ENCODE measurements around the gene NCOA1. TPM values are rescaled to one million over a fixed set of nuclear protein-coding genes. Genes with fewer than 3 reads are reported as not detected.

NCOA1 gene
- total RNA-seq, 3 donors from 2014 or later: 34.8 to 55.6 (median 43.6) TPM

DNA sequence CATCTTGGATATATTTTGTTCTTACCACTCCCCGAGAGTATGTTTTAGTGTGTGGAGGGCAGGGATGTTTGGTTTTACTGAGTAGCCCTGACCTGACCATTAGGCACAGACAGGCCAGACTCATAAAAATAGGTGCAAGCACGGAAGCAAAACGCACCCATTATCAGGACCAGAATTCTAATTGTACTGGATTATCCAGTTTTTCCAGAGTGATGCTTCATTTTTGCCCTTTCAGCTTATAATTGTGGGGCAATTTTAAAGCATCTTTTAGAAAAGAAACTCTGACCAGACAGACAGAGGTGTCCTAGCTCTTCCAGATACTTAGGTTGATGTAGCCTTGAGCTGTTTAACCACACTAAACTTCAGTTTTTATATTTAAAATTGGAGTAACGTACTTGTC lies 4.4 kb downstream of the NCOA1 start:
- Histone ChIP-seq H3K9me3 (no peaks in the 10 kb centered on the region), H3K36me3 (ENCODE audit: low read depth) (no peaks in the 10 kb centered on the region), H3K4me3 (no peak overlapping the region), H3K4me1 (ENCODE audit: low read depth) (peaks cover 9% of the 10 kb centered on the region)
- ATAC-seq (no peak), DNase-seq (no peak)
- TF ChIP-seq, protein P1, sequence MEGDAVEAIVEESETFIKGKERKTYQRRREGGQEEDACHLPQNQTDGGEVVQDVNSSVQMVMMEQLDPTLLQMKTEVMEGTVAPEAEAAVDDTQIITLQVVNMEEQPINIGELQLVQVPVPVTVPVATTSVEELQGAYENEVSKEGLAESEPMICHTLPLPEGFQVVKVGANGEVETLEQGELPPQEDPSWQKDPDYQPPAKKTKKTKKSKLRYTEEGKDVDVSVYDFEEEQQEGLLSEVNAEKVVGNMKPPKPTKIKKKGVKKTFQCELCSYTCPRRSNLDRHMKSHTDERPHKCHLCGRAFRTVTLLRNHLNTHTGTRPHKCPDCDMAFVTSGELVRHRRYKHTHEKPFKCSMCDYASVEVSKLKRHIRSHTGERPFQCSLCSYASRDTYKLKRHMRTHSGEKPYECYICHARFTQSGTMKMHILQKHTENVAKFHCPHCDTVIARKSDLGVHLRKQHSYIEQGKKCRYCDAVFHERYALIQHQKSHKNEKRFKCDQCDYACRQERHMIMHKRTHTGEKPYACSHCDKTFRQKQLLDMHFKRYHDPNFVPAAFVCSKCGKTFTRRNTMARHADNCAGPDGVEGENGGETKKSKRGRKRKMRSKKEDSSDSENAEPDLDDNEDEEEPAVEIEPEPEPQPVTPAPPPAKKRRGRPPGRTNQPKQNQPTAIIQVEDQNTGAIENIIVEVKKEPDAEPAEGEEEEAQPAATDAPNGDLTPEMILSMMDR (IDR thresholded peaks at IDR 0.05): no peak
- intact Hi-C loops (cut with DNase I, micrococcal nuclease): no loop called here

DNA sequence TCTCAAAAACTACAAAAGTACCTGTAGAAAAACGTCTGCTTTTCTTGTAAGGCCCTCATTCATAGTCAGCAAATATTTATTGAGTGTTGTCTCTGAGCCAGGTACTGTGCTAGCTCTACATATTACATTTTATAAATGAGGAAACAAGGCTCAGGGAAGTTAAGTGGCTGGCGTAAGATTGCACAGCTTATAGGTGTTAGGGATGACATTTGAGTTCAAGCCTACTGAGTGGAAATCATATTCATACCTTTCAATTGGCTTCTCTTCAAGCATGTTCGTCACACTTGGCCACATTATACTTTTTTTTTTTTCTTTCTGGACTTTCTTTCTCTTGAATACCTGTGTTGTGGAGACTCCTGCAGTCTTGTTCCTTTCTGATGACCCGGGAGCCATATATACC lies 5.9 kb downstream of the NCOA1 start:
- ATAC-seq: no peak
- intact Hi-C loops (cut with DNase I, micrococcal nuclease): no loop called here

DNA sequence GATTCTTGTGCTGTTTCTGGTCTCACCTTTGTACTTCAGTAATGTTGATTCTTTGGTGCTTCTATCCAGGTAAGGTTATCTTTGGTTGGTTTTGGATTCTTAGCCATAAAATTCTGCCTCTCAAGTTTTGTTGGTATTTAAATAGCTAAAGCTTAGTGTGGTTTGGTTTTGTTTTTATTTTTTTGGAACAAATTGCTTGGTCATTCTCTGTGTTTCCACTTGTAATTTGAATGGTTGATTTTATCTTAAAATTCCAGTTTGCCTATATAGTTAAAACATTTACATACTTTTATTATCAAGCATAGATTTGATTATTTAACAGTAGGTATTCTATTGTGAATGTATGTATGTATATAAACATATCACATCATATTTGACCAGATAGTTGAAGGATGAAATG lies 6.6 kb downstream of the NCOA1 start:
- TF ChIP-seq, protein P1 (IDR thresholded peaks at IDR 0.05): no peak
- H3K9me3 ChIP-seq: no peaks in the 10 kb centered on the region
- ATAC-seq: no peak

More for the DNA sequence above, 5.9 kb downstream of the NCOA1 start:
- TF ChIP-seq, protein P1 (IDR thresholded peaks at IDR 0.05): no peak
- no peak for DNase-seq
- peaks cover 8% of the 10 kb centered on the region for H3K4me1 ChIP-seq (ENCODE audit: low read depth)
- no peaks in the 10 kb centered on the region for H3K36me3 ChIP-seq (ENCODE audit: low read depth)
- H3K9me3 ChIP-seq: no peaks in the 10 kb centered on the region
- H3K4me3 ChIP-seq: no peak overlapping the region

DNA sequence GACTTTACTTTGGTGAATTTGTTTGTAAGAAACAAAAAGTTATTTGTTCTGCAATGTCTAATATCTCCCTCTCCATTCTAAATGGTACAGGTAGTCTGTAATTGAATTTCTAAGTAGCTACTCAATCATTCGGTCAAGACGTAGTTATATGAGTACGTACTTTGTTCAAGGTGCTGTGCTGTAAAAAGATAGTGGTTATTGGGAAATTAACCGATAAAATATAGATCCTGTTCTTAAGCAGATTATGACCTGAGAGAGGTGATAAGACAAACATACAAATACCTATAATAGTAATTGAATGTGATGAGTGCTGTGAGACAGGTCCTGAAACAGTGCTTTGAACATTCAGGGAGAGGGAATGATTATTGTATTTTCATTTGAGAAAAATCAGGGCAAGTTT lies 7.1 kb downstream of the NCOA1 start:
- H3K36me3 ChIP-seq (ENCODE audit: low read depth): no peaks in the 10 kb centered on the region
- no peak for ATAC-seq
- TF ChIP-seq, protein P1 (IDR thresholded peaks at IDR 0.05): no peak
- H3K4me1 ChIP-seq (ENCODE audit: low read depth): peaks cover 8% of the 10 kb centered on the region
- intact Hi-C loops (cut with DNase I, micrococcal nuclease): no loop called here
- H3K9me3 ChIP-seq: no peaks in the 10 kb centered on the region
- no peak for DNase-seq
- no peak overlapping the region for H3K4me3 ChIP-seq

More for the DNA sequence above, 6.6 kb downstream of the NCOA1 start:
- DNase-seq: no peak
- peaks cover 8% of the 10 kb centered on the region for H3K4me1 ChIP-seq (ENCODE audit: low read depth)
- intact Hi-C loops (cut with DNase I, micrococcal nuclease): no loop called here
- no peaks in the 10 kb centered on the region for H3K36me3 ChIP-seq (ENCODE audit: low read depth)
- no peak overlapping the region for H3K4me3 ChIP-seq

DNA sequence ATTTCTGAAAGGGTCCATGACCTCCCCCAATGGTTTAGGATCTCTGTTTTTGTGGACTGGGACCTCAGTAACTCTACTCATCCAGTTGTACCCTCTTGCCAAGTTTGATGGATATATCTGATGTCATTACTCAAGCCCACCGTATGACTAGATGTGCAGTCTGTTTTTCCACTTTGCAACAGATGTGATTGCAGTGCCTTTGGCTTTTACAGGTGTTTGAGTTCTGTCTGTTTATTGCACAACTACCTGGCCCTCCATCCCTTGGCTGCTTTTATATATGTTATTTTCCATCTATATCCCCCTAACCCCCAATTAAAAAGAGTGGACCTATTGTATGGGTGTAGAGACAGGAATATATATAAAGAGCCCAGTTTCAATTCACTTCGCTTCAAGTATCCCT lies 10.8 kb downstream of the NCOA1 start:
- DNase-seq (no peak), ATAC-seq (no peak)
- TF ChIP-seq, protein P1 (IDR thresholded peaks at IDR 0.05): no peak
- no peaks in the 10 kb centered on the region for H3K9me3 ChIP-seq
- peaks cover 4% of the 10 kb centered on the region for H3K4me1 ChIP-seq (ENCODE audit: low read depth)
- H3K4me3 ChIP-seq: no peak overlapping the region
- no peaks in the 10 kb centered on the region for H3K36me3 ChIP-seq (ENCODE audit: low read depth)
- intact Hi-C loops (cut with DNase I, micrococcal nuclease): no loop called here
